Measurements from ENCODE around the gene ZNF783. TPM values are rescaled to one million over a fixed set of nuclear protein-coding genes. Genes with fewer than 3 reads are reported as not detected.

ZNF783 gene
- total and polyA plus RNA-seq, 7 experiments from 2014 or later = 6.2 to 49.2 (median 30.5) TPM

- CTCF ChIA-PET = interaction anchor here (1.4 kb wide), 1 partner anchor 22 kb away, joined by 4 read pairs; no protein-coding TSS in a partner anchor
Observed at GRCh38 chr7:149281508-149282330, 19.7 kb downstream of the ZNF783 start.

GRCh38 chr7:149282331-149282655 is 20.3 kb downstream of the ZNF783 start:
- no peak for ATAC-seq
- Mint-ChIP-seq H3K9me3 (peaks cover 0 to 1% (median 0%) of the 10 kb centered on the region in 11 donors), H3K4me3 (peak overlapping the region in 2 of 10 donors; percentile 46 to 49), H3K36me3 (peaks cover 0 to 25% (median 7%) of the 10 kb centered on the region in 5 donors), H3K27me3 (no peaks in the 10 kb centered on the region), H3K4me1 (peaks cover 26 to 43% (median 35%) of the 10 kb centered on the region in 7 donors), H3K27ac (peak overlapping the region in 8 of 9 donors; percentile 77 to 96 (median 80))
- ChIA-PET CTCF (no interaction called here), POLR2A (interaction anchor here (5.4 kb wide), 1 partner anchor 21 kb away, joined by 61 read pairs; the partner anchor contains the start of gene ZNF783)
- H3K4me3 ChIP-seq (ENCODE audit: low read length) = no peak overlapping the region
- no peaks in the 10 kb centered on the region for H3K9me3 ChIP-seq (ENCODE audit: control insufficient read depth in 2 of 3, low read length in 3 of 3)
- peaks cover 29 to 34% of the 10 kb centered on the region in 2 donors for H3K4me1 ChIP-seq (ENCODE audit: control insufficient read depth in 2 of 2, insufficient read depth in 2 of 2, low read length in 2 of 2)
- H3K36me3 ChIP-seq (ENCODE audit: control insufficient read depth in 2 of 3, insufficient read depth in 3 of 3, low read length in 3 of 3) = peaks cover 0 to 37% (median 10%) of the 10 kb centered on the region in 3 experiments
- H3K27me3 ChIP-seq (ENCODE audit: control insufficient read depth in 2 of 2, insufficient read depth in 2 of 2, low read length in 2 of 2) = no peaks in the 10 kb centered on the region
- no peak for DNase-seq
- intact Hi-C loops (cut with micrococcal nuclease) = loop anchor here in 1 of 2 donors (10.0 kb wide), 1 partner anchor 297 kb away; no protein-coding TSS in a partner anchor
- H3K27ac ChIP-seq (ENCODE audit: low read depth, low read length) = no peak overlapping the region

More at GRCh38 chr7:149281508-149282330, 19.7 kb downstream of the ZNF783 start:
- Mint-ChIP-seq H3K4me1 (peaks cover 22 to 38% (median 29%) of the 10 kb centered on the region in 7 donors), H3K36me3 (peaks cover 0 to 27% (median 7%) of the 10 kb centered on the region in 5 donors), H3K9me3 (peaks cover 0 to 1% (median 0%) of the 10 kb centered on the region in 11 donors), H3K27ac (peak overlapping the region in 2 of 9 donors; percentile 21 to 81), H3K4me3 (no peak overlapping the region), H3K27me3 (no peaks in the 10 kb centered on the region)
- no peak overlapping the region for H3K4me3 ChIP-seq (ENCODE audit: low read length)
- H3K36me3 ChIP-seq (ENCODE audit: control insufficient read depth in 2 of 3, insufficient read depth in 3 of 3, low read length in 3 of 3) = peaks cover 0 to 40% (median 13%) of the 10 kb centered on the region in 3 experiments
- POLR2A ChIA-PET = no interaction called here
- ATAC-seq = no peak
- intact Hi-C loops (cut with micrococcal nuclease) = loop anchor here in 1 of 2 donors (10.0 kb wide), 1 partner anchor 297 kb away; no protein-coding TSS in a partner anchor
- no peak for DNase-seq
- no peaks in the 10 kb centered on the region for H3K9me3 ChIP-seq (ENCODE audit: control insufficient read depth in 2 of 3, low read length in 3 of 3)
- no peaks in the 10 kb centered on the region for H3K27me3 ChIP-seq (ENCODE audit: control insufficient read depth in 2 of 2, insufficient read depth in 2 of 2, low read length in 2 of 2)
- H3K27ac ChIP-seq (ENCODE audit: low read depth, low read length) = no peak overlapping the region
- H3K4me1 ChIP-seq (ENCODE audit: control insufficient read depth in 2 of 2, insufficient read depth in 2 of 2, low read length in 2 of 2) = peaks cover 23 to 29% of the 10 kb centered on the region in 2 donors

GRCh38 chr7:149283321-149283720 is 21.3 kb downstream of the ZNF783 start:
- H3K27me3 Mint-ChIP-seq = no peaks in the 10 kb centered on the region
- peak overlapping the region in 1 of 10 donors; percentile 12 for H3K4me3 Mint-ChIP-seq
- peak overlapping the region; percentile 62 for H3K27ac ChIP-seq (ENCODE audit: low read depth, low read length)
- H3K4me1 Mint-ChIP-seq = peaks cover 26 to 54% (median 45%) of the 10 kb centered on the region in 7 donors
- ChIA-PET CTCF (interaction anchor here (0.9 to 2.9 kb wide), 2 partner anchors 22 to 28 kb away, joined by 3 to 26 read pairs; partner anchors contain the start of gene ZNF783), POLR2A (interaction anchor here (1.9 to 5.4 kb wide), 2 partner anchors 19 to 22 kb away, joined by 11 to 61 read pairs; partner anchors contain the start of gene ZNF783)
- H3K36me3 Mint-ChIP-seq = peaks cover 4 to 27% (median 5%) of the 10 kb centered on the region in 5 donors
- intact Hi-C loops (cut with micrococcal nuclease) = loop anchor here in 1 of 2 donors (10.0 kb wide), 1 partner anchor 299 kb away; no protein-coding TSS in a partner anchor
- H3K4me3 ChIP-seq (ENCODE audit: low read length) = no peak overlapping the region
- H3K27me3 ChIP-seq (ENCODE audit: control insufficient read depth in 2 of 2, insufficient read depth in 2 of 2, low read length in 2 of 2) = no peaks in the 10 kb centered on the region
- H3K36me3 ChIP-seq (ENCODE audit: control insufficient read depth in 2 of 3, insufficient read depth in 3 of 3, low read length in 3 of 3) = peaks cover 0 to 32% (median 7%) of the 10 kb centered on the region in 3 experiments
- peak overlapping the region in 8 of 9 donors; percentile 80 to 96 (median 86) for H3K27ac Mint-ChIP-seq
- H3K9me3 ChIP-seq (ENCODE audit: control insufficient read depth in 2 of 3, low read length in 3 of 3) = no peaks in the 10 kb centered on the region
- H3K4me1 ChIP-seq (ENCODE audit: control insufficient read depth in 2 of 2, insufficient read depth in 2 of 2, low read length in 2 of 2) = peaks cover 30 to 36% of the 10 kb centered on the region in 2 donors
- no peak for DNase-seq
- no peaks in the 10 kb centered on the region for H3K9me3 Mint-ChIP-seq
- ATAC-seq = no peak

GRCh38 chr7:149284343-149284742 is 22.3 kb downstream of the ZNF783 start:
- Histone ChIP-seq H3K4me3 (ENCODE audit: low read length) (peak overlapping the region; percentile 80), H3K9me3 (ENCODE audit: control insufficient read depth in 2 of 3, low read length in 3 of 3) (no peaks in the 10 kb centered on the region), H3K27ac (ENCODE audit: low read depth, low read length) (peak overlapping the region; percentile 62), H3K36me3 (ENCODE audit: control insufficient read depth in 2 of 3, insufficient read depth in 3 of 3, low read length in 3 of 3) (peaks cover 0 to 24% (median under 1%) of the 10 kb centered on the region in 3 experiments), H3K4me1 (ENCODE audit: control insufficient read depth in 2 of 2, insufficient read depth in 2 of 2, low read length in 2 of 2) (peaks cover 30 to 36% of the 10 kb centered on the region in 2 donors), H3K27me3 (ENCODE audit: control insufficient read depth in 2 of 2, insufficient read depth in 2 of 2, low read length in 2 of 2) (no peaks in the 10 kb centered on the region)
- DNase-seq (peak in 7 of 9 donors; percentile 71 to 85 (median 78)), ATAC-seq (peak; percentile 60)
- ChIA-PET POLR2A (interaction anchor here (0.6 to 5.4 kb wide), 16 partner anchors 9 to 403 kb away, joined by 3 to 61 read pairs (median 4); partner anchors contain the start of genes ZNF777 and ZNF783), CTCF (interaction anchor here (0.7 to 2.9 kb wide), 6 partner anchors 23 to 138 kb away, joined by 3 to 26 read pairs (median 3); partner anchors contain the start of gene ZNF783)
- intact Hi-C loops (cut with micrococcal nuclease) = loop anchor here in 1 of 2 donors (2.0 to 10.0 kb wide), 3 partner anchors 90 to 300 kb away; partner anchors contain the start of genes PDIA4 and ZNF282
- Mint-ChIP-seq H3K27me3 (no peaks in the 10 kb centered on the region), H3K4me1 (peaks cover 26 to 55% (median 46%) of the 10 kb centered on the region in 7 donors), H3K27ac (peak overlapping the region; percentile 76 to 96 (median 93)), H3K36me3 (peaks cover 1 to 25% (median 5%) of the 10 kb centered on the region in 5 donors), H3K4me3 (peak overlapping the region; percentile 79 to 97 (median 92)), H3K9me3 (no peaks in the 10 kb centered on the region)

GRCh38 chr7:149284850-149285585 is 23.0 kb downstream of the ZNF783 start:
- Histone ChIP-seq H3K4me3 (ENCODE audit: low read length) (peak overlapping the region; percentile 80), H3K9me3 (ENCODE audit: control insufficient read depth in 2 of 3, low read length in 3 of 3) (no peaks in the 10 kb centered on the region), H3K27ac (ENCODE audit: low read depth, low read length) (peak overlapping the region; percentile 72), H3K36me3 (ENCODE audit: control insufficient read depth in 2 of 3, insufficient read depth in 3 of 3, low read length in 3 of 3) (peaks cover 0 to 30% (median 5%) of the 10 kb centered on the region in 3 experiments), H3K4me1 (ENCODE audit: control insufficient read depth in 2 of 2, insufficient read depth in 2 of 2, low read length in 2 of 2) (peaks cover 30 to 36% of the 10 kb centered on the region in 2 donors), H3K27me3 (ENCODE audit: control insufficient read depth in 2 of 2, insufficient read depth in 2 of 2, low read length in 2 of 2) (no peaks in the 10 kb centered on the region)
- ChIA-PET POLR2A (interaction anchor here (0.6 to 5.4 kb wide), 18 partner anchors 9 to 339 kb away, joined by 3 to 61 read pairs (median 4); partner anchors contain the start of genes ZNF398, ZNF777 and ZNF783), CTCF (interaction anchor here (0.6 to 2.9 kb wide), 6 partner anchors 23 to 138 kb away, joined by 3 to 26 read pairs (median 3); partner anchors contain the start of gene ZNF783)
- Mint-ChIP-seq H3K9me3 (no peaks in the 10 kb centered on the region), H3K27ac (peak overlapping the region; percentile 76 to 96 (median 93)), H3K4me3 (peak overlapping the region; percentile 79 to 97 (median 92)), H3K36me3 (peaks cover 0 to 22% (median 4%) of the 10 kb centered on the region in 5 donors), H3K4me1 (peaks cover 26 to 55% (median 46%) of the 10 kb centered on the region in 7 donors), H3K27me3 (no peaks in the 10 kb centered on the region)
- ATAC-seq (peak; percentile 98), DNase-seq (peak; percentile 96 to 99 (median 98))
- intact Hi-C loops (cut with micrococcal nuclease) = loop anchor here (1.0 to 10.0 kb wide), 12 partner anchors 23 to 486 kb away; partner anchors contain the start of genes PDIA4 (in 2 of the 2), ZNF282 (in 2 of the 2), ZNF783 (in 2 of the 2) and ZNF212 (in 1 of the 2)

Measured in naive thymus-derived CD4-positive, alpha-beta T cell (primary cell).